NCI-H146 treated with DMSO at 0.1 percent for 48 hours (cell line): Measurements from ENCODE around the gene HIVEP3.
"Not testable (repeated sequence)": the region's sequence is repeated elsewhere in the genome, so short reads cannot be mapped to it uniquely, and the experiment has no call there.

ENCODE experiments used
- DNase-seq: peaks from one replicate; lab custom pipeline; 2025; ENCODE audit not compliant: unreplicated experiment; lab: John Stamatoyannopoulos, UW

Gene HIVEP3

DNA sequence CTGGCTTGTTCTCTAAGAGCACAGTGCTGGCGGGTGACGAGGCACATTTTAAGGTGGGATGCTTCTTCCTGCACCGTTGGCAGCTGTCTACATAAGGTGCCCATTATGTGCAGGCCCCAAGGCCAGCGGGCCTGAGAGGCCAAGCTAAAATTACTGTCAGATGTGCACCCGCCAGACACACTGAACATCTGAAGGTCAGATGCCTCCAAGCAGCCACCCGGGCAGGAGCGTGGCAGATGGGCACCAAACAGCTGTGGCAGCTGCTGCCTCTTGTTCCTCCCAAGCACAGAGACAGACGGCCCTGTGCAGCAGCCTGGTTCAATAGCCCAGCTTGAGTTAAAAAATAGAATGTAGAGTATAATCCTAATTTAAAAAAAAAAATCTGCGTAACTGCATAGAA is 222.3 kb downstream of the HIVEP3 start:
- no peak for DNase-seq

DNA sequence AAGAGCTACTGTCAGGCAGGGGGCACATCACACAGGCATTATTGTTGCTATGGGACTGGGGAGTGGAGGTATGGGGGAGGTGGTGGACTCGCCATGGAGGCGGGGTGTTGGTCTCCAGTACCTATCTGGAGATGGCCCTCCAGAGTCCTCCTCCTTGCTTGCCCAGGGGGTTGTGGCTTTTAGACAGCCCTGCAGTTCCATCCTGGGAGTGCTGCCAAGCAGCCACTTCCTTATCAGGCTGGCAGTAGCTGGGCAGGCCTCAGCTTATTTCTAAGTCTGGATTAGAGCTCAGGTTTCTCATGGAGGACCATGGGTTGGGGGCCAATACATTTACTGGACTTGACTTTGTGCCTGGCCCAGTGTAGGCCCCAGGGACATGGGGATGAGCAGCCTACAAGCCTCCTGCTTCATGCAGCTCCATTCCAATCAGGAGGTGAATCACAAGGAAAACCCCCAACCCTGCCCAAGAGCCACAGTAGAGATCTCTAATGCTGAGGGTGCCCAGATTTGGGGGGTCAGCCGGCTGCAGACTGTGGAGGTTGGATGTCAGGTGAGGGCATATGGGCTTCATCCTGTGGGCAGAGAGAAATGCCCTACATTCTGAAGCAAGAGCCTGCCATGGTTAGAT is 223.5 kb downstream of the HIVEP3 start:
- no peak for DNase-seq

DNA sequence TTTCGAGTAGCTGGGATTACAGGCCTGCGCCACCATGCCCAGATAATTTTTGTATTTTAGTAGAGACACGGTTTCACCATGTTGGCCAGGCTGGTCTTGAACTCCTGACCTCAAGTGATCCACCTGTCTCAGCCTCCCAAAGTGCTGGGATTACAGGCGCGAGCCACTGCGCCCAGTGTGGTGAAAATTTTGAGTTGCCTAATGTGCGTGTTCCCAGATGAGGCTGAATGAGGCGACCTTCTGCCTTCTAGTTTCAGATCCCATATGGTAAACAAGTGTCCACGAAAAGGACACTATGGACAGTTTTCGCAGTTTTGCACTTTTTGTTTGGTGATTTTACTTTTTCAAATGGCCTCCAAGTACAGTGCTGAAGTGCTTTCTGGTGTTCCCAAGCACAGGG is 226.8 kb downstream of the HIVEP3 start:
- DNase-seq = not testable (repeated sequence)

DNA sequence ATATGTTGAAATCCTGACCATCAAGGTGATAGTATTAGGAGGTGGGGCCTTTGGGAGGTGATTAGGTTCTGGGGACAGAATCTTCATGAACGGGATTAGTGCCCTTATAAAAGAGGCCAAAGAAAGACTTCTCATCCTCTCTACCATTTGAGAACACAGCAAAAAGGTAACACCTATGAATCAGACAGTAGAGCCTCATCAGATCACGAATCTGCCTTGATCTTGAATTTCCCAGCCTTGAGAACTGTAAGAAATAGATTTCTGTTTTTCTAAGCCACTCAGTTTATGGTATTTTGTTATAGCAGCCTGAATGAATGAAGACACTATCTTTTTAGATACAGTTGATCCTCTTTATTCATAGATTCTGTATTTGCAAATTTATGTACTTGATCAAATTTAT is 227.3 kb downstream of the HIVEP3 start:
- DNase-seq = no peak

DNA sequence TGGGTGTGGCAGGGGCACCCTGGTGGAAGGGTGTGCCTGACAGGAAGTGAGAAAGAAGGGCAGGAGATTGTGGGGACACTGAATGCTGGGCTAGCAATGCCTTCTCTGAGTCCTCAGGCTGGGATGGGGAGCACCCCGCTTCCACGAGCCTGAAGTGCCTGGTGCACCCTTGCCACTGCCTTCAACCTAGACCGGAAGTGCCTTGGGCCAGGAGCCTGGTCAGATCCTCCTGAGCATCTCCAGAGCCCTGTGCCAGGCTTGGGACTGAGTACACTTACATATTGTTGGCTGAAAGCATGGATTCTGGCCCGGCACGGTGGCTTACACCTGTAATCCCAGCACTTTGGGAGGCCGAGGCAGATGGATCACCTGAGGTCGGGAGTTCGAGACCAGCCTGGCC is 228.4 kb downstream of the HIVEP3 start:
- no peak for DNase-seq

DNA sequence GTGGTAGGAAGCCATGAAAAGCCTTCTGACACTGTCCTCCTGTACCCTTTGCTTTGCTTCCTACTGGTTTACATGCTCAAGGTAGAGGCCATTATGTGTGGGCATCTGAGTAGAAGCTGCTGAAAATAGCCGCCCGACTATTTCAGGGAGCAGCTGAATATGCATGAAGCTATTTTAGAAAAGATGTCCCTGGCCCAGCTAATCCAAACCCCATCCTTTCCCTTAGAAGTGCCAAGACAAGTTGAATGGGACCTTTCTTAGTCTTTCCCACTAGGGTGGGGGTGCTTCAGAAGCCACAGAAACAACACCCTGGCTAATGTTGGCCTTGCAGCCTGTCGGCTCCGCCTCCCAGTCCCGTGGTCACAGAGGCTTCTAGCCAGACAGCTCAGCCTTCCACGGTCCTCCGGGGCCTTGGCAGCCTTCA is 229.2 kb downstream of the HIVEP3 start:
- no peak for DNase-seq

DNA sequence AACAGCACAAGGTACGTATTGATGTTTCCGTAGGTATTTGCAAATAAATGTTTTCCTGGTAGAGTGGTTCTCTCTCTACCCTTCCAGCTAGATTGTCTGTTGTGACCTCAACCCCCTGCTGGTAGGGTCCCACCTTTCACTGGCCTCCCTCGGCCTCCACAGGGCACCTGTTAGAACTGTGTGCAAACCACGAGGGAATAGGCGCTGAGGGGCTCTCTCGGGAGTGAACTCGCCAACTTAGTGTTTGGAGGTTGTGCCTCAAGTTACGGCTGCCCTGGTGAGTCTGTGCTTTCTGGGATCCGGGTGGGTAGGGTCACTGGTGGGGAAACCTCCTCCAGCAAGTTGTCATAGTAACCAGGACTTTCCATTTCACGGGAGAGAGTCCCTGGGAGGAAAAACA is 229.6 kb downstream of the HIVEP3 start:
- DNase-seq = no peak

DNA sequence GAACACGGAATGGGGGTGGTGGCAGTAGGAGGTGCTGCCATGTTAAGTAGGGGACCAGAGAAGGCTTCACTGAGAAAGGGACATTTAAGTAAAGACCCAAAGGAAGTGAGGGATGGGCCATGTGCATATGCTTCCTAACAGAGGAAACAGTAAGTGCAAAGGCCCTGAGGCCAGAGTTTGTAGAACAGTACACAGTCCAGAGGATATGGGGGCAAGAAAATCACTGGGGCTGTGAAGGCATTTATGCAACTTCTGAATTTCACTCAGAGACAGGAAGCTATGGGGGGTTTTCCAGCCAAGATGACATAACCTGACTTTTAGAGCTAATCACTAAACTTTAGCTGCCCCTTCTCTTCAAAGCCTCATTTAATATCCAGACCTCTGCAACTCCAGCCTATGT is 231.7 kb downstream of the HIVEP3 start:
- no peak for DNase-seq

DNA sequence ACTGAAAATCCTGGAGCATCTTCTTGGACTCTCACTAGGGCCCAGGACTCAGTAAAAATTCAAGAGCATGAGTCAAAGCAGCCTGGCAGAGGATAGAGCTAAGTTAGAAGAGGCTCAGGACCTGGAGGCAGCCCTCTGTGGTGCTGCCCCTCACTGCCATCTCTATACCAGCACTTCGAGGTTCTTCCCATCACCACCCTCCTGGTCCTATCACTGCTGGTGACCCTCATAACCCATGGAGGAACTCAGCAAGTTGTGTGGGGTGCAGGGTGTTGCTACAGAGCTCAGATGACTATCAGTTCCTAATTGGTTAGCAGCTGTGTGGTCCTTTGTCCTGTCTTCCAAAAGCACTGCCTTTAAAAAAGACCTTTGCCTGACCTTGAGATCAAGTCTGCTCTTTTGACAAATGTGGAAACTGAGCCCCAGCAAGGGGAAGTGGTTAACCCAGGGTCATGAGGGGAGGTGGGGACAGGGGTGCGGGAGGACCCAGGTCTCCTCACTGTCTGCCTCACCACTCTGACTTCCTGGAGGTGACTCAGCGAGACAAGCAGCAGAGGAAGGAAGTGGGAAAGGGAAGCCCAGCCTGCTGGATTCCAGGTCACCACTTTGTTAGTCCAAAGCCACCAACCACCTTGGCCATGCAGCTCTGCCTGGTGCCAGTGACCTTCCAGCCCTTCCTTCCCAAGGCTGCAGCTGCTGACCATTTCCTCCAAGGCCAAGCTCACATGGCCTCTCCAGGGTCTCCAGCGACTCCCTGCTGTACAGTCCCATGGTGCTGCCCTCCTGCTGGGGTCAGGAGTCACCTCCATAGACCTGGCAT is 234.8 kb downstream of the HIVEP3 start:
- no peak for DNase-seq

DNA sequence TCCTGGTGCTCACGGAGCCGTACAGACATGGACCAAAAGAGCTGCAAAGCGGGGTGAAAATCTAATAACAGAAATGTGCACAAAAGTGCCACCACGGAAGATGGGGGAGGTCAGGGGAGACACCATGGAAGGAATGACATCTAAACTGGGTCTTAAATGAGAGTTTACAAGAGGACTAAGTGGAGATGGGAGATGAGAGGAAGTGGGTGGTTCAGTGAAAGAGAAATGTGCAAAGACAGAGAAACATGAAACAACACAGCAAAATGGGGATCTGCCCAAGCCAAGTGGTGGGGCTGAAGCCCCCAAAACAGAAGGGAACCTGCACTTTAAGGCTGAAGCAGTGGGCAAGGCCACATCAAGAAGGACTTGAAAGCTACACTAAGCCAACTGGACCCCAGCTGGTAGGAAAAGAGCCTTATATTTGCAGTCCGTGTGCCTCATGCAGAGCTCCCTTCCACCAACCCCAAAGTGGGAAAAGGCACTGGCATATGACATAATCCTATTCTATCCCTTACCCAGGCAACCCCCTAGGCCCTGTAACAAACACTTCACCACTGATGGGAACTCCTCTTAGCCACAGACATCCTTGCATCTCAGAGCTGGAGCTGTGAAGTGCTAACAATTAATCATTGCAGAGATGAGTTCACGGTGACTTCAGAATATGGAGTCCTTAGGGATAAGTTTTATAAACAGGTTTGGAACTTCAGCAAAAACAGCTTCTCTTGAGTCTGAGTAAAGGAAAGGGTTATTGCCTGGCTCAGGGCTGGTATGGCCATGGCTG is 235.7 kb downstream of the HIVEP3 start:
- no peak for DNase-seq

DNA sequence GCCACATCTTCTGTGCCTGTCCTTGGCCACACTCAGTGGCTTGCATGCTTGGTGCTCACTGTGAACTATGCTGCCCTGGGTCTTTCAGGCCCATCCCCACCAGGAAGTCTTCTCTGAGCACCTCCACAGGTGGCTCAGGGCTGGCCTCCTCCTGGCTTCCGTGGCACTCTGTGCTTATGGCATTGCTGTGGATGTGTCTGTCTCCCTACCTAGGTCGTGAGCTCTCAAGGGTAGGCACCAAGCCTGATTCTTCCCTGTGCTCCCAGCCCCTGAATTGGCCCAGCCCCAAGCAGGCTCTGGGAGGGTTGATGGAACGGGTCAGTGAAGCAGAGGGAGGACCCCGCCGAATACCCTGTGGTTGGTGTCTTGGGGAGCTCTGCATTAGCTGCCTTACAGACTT is 236.6 kb downstream of the HIVEP3 start:
- no peak for DNase-seq

DNA sequence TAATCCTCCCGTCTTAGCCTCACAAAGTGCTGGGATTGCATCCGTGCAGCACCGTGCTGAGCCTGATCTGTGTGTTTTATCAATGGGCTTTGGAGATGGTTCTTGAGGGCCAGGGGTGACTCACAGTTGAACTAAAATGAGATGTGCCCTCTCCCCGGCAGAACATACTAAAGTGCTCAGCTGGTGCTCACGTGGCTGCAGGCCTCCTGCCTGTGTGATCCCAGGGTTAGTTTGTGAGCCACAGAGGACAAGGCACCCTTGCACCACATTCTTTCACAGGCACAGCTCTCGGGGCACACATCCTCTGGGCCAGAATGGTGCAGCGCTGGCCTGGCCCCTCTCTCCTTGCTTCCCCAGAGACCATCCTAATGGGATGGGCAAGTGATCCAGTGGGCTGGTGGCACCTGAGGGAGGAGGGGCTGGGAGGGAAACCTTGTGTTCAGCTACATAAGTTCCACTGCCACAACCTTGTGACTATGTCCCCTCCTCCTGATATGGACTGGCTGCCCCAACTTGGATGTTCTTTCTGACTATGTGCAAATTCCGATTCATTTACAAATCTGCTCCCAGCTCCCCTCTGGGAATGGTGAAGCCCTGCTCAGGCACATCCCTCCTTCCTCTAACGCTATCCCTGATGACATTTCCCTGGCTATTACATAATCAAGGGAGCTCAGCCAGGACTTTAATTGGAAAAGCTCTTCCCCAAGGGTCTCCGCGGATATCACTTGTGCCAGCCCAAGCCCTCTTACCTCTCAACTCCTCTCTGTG is 237.2 kb downstream of the HIVEP3 start:
- no peak for DNase-seq

DNA sequence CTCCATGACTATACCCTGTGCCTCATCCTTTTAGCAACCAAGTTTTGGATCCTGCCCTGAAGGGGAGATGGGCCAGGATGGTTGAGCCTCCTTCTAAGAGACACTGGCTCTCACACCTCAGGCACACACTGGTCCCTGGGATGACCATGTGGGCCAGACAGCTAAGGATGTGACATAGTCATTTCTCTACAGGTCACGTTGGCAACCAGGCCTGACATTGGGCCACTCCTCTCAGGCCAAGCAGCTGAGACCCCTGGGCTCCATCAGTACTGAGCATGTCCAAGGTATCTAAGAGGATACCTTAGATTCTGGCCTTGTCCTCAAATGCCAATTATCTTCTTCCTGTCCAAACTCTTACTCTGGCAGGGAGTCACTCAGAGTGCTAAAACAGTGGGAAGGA is 238.7 kb downstream of the HIVEP3 start:
- DNase-seq = no peak

DNA sequence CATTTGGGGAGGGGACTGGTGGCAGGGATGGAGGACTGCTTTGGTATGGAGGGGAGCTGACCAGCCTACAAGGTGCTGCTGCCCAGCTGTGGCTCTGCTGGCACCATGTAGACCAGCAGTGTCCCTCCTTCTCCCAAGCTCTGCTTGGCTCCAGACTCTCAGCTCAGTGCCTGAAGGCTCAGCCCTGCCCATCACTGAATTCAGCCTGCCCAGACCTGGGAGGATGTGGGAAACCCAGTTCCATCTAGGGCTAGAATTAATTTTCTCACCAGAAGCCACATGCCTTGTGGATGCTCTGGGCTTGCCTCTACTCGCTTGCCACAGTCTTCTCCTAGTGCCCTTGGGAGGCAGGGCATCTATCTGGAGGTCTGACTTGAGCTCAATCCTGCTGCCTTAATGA is 239.2 kb downstream of the HIVEP3 start:
- no peak for DNase-seq

DNA sequence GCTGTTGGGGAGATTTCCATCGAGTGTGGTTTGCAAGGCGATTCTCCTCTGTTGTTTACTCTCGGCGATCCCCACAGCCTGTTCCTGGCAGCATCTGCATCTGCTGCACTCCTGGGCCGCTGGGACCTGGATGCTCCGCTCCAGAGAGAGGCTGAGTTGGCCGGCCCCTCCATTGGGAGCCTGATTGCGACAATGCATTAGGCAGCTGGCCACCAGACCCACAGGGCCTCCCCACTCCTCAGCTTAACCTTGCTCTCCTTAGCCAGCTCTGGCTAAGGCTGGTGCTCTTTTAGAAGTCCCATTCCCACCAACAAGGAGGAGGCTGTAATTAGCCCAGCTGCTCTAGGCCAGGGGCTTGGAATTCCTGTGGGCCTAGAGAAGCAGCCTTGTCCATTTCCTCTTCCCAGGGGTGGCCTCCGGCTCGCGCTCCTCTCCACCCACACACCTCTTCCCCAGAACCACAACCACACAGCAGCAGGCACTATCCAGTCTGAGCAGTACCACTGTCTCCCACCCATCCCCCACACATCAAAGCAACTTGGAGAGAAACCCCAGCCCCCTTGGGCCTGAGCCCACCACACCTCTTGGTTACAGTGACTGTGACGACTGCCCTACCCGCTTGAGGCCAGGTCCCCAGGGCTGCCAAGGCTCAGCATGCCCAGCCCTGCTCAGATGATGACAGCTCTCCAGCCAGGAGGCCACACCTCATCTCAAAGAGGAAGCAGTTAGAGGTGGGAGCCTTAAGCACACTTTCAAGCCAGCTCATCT is 240.4 kb downstream of the HIVEP3 start:
- DNase-seq = no peak

DNA sequence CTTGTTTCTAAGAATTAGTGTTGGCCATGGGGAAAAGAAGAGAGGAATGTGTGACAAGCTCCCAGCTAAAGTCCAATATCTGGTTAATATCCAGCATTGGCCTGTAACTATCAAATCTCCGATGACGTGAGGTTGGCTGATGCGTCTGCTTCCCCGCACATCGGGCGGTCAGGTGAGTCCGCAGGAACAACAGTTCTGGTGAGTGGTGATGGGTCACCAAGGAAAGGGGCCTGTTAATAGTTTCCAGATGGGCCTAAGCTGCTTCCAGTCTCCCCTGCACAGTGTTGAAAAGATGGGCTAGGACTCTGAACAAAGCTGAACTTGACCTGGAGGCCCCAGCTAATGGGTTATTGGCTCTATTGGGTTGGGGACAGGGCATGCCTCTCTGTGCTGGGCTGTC is 241.1 kb downstream of the HIVEP3 start:
- DNase-seq = no peak

DNA sequence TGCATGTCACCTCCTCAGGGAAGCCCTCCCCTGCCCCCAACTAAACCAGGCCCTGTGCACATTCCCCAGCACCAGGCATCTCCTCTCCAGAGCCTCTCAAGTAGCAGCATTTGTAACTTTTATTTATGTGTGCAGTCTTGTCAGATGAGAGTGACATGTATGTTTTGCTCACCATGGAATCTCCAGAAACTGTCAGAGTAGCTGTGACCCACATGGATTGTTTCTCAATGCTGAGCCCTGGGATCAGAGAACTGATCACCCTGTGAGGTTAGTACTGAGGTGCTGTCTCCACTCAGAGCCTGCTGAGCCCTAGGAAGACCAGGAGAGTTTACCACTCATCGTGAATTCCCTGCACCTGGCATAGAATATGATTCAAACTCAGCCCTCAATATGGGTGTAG is 243.3 kb downstream of the HIVEP3 start:
- DNase-seq = no peak

DNA sequence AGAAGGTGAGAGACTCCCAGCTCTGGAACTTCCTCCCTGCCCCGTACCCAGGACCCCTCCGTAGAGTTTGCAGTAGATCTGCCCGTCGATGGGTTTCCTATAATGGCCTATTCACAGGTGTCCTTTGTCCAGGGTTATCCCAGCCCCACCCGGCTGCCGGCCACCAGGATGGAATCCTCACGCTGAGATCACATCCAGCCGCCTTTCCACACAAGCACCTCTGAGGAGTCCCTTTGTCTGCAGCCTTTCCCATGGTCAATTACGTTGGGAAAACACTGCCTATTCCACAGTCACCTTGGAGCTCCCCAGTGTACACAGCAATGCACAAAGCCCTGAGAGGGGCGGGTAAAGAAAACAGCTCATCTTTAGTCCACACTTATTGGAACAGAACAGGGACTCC is 244.2 kb downstream of the HIVEP3 start:
- DNase-seq = peak; percentile 71

DNA sequence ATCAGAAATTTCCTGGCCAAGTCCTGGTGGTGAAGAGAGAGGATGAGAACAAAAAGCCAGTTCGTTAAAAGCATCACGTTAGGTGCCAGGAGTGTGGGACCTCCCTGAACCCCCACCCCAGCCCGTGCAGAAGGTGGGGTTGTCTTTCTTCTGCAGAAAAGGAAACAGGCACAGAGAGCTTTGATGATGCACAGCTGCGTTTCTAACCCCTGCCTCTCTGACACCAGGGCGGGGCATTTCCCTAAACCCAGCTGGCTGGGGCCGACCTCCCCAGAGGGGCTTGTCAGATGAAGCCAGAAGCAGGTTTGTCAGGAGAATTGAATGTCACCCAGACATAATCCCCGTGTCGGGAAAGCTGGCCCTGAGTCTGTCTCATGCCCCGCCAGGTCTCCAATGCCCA is 244.9 kb downstream of the HIVEP3 start:
- no peak for DNase-seq

DNA sequence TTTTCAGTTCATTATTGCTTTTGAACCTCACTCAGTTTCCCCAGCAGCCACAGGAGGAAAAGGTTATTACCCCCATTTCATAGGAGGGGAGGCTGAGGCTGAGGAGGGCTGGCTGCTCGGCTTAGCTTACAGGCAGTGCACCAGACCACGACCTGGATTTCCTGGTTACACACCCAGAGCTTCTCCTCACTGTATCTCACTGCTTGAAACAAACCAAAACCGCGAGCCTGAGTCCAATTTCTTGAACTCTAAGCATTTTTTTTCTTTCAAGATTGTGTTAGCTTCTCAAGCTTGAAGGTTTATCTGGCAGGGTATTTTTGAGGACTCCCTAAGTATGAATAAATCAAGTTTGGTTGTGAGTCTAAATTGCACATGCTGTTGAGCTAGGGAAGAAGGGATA is 245.3 kb downstream of the HIVEP3 start:
- no peak for DNase-seq
